GM19452 (cell line): ENCODE measurements around the gene JARID2.

ENCODE experiments used
- ATAC-seq: cut with Tn5 transposase; IDR thresholded peaks from one replicate; pipeline ENCODE4 v1.9.1; 2021; ENCODE audit not compliant: unreplicated experiment

The JARID2 gene

DNA sequence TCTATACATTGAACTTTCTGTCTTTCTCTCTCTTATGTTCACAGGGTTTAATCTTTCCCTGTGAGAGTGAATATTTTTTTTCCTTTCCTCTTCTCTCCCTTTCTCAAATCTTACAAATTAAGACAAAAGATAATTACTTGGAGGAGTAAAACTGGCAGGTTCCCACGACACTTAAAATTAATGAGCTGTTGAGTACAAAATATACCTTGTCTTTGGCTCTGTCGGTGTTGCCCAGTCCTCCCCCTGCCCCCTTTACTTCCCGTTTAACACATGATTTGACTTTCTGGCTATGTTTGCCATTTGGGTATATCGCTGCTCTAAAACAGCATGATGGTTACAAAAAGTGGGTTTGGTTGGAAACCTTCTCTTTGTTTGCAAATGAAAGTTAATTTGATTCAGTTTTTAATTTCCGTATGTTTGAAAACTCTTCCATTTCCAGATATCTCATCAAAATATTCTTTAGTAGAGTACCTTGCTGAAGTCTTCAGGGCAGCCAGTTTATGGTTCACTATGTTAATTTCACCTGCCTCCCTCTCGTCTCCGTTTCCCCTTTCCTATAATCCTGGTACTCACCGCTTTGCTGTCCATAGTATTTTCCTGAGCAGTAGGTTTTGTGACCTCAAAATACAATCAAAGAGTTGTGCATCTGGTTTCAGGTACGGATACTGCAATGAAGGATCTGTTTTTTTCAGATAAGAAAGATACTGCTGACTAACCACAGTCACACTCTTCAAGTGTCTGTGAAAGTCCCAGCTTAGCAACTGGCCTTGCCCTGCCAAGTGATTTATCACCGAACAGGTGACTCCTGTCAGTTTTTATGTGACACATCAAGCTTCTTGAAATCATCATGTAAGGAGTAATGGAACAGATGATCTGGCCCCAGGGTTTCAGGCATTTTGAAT lies 235.8 kb downstream of the JARID2 start:
- ATAC-seq: no peak

DNA sequence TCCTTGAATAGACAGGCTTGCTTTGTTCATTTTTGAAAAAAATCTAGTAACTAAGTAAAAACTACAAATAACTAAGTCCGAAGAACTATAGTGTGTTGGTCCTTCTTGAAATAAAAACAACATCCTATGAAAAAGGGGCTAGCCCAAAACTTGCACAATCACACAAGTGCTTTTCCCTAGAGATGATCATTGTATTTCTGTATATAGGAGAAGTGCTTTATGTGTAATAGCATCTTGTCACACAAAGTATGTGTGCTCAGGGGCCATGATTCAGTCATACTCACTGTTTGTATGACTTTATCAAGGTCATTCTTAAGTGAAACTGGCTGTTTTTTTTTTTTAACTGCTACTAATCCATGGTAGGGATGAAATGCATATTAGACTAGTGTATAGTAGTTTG lies 237.2 kb downstream of the JARID2 start:
- ATAC-seq: no peak

DNA sequence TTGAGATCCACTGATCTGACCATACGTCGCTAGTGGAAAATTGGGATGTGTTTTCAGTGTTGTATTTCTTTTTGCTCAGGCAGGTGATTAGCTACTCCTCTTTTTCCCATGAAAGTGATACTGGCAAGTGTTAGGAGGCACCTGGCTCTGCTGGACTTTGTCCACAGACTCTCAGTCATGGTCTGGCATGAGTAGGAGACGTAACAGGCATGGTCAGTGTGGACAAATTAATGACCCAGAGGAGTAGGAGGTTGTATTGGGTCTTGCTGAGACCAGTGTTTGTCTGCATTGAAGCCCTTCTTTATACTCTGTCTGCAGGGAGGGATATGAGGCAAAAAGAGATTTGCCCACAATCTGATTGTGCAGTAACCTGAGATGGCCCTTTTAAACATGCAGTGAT lies 238.3 kb downstream of the JARID2 start:
- no peak for ATAC-seq

DNA sequence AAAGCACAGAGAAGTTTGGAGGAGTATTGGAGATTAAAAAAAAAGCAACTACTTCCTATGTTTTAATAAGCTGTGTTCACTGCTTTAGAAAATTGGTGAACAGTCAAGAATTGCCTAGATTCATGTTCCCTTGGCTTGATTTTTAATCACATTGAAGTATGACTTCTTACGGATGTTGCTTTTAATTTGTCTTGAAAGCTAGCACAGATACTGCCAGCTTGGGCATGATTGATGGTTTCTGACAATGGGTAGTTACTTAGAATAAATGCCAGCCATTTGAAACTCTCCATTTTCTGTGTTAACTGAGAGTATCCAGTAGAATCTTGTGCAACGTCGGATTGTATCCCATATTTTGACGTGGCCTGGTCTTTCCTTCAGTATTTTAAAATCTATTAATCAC lies 239.0 kb downstream of the JARID2 start:
- ATAC-seq: no peak

DNA sequence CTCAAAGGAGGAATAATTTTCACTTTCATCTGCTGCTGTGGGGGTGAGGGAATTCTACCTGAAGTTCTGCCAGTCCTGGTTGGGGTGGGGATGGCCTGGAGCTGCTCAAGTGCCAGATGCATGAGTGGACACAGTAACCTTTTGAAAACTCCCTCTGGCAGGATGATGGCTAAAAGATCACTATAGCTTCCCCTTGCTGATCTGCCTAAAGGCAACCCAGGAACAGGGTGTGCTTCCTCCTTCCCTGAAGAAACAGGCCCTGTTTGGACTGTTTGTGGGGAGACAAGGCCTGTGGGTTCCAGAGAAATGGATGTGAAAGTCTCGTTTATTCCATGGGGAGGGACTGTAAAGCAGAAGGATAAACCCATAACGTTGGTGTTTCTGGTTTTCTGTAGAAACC lies 240.1 kb downstream of the JARID2 start:
- ATAC-seq: no peak

DNA sequence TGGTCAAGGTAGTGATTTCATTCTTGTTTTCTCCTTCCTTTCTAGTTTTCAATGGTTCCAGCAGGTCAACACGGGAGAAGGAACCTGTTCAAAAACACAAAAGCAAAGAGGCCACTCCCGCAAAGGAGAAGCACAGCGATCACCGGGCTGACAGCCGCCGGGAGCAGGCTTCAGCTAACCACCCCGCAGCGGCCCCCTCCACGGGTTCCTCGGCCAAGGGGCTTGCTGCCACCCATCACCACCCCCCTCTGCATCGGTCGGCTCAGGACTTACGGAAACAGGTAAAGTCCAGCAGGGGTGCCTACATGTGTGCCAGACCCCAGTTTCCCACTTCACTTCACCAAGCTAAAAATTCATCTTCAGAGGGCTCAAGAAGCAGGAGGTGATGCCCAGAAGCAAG lies 241.4 kb downstream of the JARID2 start:
- no peak for ATAC-seq

DNA sequence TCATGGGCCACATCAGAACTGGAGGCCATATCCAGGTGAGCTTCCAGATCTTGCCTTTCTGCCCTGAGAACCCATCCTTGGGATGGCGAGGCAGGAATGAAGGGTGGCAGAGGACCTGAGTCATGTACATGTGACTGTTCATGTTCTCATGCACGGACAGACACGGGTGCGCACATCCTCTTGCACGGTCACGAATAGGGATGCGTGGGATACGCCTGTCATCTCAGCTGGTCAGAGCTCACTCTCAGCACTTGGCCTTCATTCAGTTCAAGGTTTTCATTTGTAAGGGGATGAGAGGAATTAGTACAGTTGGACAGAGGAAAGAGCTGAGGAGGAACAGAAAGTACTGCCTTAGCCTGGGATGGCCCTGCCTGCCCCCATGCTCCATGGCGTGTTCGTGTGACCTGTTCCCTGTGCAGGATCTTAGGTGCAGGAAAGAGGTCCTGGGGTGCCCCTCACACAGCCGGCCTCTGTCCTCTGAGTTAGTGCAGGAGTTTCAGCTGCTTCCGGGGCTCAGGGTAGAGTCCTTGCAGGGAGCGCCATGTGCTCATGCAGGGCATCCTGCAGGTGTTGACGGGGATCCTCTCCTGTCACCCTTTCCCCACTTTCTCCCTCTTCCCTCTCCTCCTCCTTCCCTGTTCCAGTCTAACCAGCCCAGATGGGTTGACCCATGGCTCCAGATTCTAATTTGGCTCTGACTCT lies 243.5 kb downstream of the JARID2 start:
- ATAC-seq: no peak

DNA sequence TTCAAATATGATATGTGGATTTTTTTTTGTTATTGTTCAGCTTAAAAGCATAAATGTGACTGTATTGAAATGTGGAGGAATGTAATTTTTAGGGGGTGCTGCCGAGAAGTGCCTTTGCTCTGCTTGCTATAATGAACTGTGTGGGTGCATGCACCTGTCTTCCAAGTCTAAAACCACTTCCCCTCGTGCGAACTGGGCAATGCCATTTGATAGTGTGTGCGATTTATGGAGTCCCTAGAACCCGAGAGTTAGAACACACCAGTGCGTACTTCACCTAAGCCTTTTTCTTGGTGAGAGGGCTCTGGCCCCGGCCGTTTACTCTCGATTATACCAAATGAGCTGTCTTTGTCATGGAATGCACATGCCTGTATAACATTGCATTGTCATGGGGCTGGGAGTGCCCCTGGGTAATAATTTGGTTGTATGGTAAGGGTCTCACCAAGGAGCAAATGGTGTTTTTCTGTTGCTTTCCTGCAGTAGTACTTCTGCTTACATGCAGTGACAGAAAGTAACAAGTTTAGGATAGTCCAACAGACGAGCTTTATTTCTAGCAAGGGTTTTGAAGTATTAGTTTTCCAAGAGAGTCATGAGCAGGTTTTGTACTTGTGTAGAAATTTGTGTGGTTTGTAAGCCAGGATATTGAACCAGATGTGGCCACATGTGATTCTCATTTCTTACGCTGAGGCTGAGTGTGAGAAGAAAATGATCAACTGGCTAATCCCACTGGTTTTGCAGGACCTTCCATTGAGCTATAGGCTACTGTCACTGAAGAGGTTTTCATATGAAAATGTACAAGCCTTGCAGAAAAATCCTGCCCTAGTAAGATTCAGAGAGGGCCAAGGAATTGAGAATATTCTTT lies 244.6 kb downstream of the JARID2 start:
- no peak for ATAC-seq

DNA sequence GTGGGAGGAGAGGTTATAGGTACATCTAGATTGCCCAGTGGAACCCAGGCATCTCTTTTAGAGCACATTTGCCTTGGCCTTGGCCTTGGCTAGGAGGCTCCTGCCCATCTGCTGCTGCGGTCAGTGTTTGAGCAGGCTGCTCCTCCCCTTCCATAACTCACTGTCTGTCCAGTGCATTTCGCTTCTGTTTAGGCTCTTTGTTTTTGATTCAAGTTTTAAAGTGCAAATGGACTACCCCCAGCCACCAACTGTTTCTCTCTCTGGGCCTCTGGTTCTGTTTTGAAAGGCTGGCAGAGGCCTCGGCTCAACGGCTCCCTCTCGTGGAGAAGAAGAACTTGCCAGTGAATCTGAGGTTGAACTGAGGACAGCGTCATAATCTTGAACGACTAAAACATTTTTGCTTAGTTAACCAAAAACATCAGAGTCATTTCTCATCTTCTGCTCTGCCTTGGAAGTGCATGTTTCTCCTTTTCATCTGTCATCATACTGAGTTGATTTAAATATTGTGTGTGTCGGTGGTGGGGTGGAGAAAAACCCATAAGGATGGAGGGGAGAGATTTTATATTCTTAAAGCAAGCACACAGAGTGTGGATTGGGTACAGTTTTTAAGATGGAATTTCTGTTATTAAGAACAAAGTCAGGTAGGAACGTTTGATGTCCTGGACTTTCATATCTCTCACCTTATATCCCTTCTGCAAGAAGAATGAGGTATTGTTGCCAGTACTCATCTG lies 245.6 kb downstream of the JARID2 start:
- no peak for ATAC-seq

DNA sequence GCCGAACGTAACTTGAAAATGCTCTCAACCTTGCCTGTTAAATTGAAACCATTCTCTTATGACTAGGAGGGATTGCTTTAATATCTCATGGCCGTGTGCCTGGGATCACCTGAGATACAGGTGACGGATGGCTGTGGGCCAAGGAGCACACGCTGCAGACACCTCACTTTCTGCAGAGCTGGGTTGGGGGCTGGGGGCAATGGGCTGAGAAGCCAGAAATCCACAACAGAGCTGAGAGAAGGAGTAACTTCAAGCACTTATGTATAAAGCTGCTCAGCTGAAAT lies 246.1 kb downstream of the JARID2 start:
- ATAC-seq: no peak

DNA sequence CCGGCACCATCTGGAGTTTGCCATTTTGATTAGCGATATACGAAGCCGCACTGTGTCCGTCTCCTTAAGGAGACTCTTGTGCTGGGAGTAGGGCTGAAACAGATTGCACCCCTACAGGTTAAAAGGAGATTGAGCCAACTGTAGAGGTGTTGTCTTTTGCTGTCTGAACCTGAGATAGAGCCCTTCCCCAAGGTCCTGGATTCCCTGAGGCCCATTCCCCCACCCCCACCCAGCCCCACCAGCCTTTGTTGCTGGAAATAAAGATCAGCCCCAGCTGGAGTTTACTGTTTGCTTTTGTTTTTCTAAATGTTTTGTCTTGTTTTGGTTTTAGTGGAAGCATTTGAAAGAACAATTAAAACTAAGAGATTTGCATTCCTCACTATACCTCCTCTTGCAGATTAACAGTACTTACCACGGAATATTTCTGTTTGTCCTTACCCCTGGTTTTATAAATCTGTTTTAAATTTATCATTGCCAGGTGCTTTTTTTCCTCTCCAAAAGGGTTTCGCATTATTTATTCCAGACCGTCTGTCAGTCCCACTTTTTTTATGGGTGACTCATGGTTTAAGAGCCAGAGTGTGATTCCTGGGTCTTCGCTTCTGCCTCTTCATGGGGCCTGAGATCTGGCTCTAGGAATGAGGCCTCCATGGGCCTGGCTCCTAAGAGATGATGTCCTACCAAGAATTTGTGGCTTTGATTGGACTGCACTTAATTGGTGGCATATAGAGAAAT lies 247.7 kb downstream of the JARID2 start:
- ATAC-seq: no peak

DNA sequence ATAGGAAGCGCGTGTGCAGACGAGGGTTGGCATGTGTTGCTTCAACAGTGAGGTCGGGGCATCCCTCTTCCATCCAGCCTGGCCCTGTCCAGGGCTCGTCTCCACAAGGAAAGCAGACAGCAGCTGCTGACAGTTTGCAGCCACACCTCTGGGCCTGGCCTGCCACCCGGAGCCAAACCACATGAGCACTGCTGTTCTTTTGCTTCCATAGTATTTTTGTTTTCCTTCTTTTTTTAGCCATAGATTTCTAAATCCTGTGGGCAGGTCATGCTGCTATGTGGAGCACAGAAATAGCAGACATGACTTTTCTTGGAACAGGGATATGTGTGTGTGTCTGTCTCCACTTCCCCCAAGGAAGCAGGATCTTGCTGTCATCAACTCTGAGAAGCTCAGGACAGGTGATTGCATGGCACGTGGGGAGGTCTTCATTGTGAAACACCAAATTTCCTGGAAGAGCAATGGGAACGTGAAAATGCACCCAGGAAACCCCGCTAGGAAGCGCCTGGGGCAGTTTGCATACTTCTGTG lies 249.6 kb downstream of the JARID2 start:
- no peak for ATAC-seq

DNA sequence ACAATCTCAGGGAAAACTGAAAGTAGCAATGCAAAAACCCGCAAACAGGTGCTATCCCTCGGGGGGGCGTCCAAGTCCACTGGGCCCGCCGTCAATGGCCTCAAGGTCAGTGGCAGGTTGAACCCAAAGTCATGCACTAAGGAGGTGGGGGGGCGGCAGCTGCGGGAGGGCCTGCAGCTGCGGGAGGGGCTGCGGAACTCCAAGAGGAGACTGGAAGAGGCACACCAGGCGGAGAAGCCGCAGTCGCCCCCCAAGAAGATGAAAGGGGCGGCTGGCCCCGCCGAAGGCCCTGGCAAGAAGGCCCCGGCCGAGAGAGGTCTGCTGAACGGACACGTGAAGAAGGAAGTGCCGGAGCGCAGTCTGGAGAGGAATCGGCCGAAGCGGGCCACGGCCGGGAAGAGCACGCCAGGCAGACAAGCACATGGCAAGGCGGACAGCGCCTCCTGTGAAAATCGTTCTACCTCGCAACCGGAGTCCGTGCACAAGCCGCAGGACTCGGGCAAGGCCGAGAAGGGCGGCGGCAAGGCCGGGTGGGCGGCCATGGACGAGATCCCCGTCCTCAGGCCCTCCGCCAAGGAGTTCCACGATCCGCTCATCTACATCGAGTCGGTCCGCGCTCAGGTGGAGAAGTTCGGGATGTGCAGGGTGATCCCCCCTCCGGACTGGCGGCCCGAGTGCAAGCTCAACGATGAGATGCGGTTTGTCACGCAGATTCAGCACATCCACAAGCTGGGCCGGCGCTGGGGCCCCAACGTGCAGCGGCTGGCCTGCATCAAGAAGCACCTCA lies 250.7 kb downstream of the JARID2 start:
- ATAC-seq: no peak

DNA sequence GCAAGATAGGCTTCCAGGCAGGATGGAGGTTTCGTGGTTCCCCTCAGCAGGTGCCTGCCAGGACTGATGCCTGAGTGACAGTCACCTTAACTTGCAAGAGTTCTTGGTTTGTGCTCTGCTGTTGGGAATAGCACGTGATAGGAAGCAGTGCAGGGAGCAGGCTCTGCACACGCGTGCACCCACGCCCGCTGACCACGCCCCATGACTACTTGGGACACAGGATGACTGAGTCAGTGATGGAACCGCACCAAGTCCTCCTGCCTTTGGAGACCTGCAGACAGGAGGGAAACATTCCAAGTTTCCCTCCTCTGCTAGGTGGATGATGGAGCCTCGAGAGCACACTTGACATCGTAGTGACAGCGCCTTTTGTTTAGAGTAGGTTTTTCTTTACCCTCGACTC lies 252.8 kb downstream of the JARID2 start:
- ATAC-seq: no peak

DNA sequence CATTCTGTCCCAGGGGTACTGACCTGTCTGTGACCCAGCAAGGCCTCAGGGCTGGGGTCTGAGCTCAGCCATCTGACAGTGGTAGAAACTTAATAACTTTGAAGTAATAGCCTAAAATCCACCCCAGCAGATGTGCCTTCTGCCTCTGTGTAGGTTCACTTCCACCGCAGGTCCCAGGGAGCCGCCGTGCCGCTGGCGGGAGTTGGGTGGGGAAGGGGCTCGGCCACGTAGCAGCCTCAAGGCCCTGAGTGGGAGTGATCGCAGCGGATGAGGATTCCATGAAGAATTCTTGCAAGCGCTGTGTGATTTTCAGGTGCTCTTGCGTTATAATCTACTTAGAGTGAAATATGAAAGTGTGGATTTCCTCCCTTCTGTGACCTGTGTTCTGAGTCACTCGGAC lies 253.3 kb downstream of the JARID2 start:
- no peak for ATAC-seq

DNA sequence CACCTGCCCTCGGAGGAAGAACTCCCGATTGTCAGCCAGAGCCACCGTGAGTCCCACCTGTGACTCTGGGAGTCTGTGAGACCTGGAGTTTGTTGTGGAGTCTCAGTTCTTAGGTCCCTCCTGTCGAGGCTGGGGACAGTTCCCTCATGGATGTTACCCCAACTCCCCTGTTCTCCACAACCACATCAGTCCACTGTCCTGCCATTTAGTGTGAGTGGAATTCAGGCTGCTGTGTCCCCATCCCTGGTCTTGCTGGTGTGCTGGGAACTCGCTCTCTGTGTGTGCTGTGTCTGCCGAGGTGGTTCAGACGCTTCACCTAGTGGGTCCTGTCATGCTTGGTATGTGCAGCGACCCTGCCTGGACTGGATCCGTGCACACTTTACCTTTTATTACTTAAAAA lies 253.7 kb downstream of the JARID2 start:
- no peak for ATAC-seq

DNA sequence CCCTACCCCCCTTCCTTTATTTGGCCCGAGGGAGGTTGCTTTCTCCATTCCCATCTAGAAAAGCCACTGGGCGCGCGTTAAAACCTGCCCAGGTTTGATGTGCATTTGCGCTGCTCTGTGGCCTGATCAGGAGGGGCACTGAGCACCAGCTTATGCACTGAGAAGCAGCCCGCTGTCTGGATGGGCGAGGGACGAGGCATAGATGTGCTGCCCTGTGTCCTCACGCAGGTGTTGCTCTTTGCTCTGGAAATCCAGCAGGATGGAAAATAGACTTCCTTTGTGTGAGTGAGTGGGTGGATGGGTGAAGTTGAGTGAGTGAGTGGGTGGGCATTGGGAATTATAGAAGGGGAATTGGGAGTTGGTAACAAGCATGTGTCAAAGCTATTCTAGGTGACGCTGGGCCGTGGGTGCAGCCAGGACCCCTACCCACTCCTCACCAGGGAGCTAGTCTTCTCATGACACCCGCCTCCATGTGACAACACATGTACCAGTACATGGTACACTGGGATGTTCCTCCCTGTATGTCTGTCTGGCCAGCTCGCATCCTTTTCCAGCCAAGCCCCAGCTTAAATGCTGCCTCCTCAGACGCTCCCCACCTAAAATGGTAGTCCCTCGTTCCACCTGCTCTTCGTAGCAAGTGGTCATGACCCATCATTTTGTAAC lies 254.3 kb downstream of the JARID2 start:
- ATAC-seq: no peak

DNA sequence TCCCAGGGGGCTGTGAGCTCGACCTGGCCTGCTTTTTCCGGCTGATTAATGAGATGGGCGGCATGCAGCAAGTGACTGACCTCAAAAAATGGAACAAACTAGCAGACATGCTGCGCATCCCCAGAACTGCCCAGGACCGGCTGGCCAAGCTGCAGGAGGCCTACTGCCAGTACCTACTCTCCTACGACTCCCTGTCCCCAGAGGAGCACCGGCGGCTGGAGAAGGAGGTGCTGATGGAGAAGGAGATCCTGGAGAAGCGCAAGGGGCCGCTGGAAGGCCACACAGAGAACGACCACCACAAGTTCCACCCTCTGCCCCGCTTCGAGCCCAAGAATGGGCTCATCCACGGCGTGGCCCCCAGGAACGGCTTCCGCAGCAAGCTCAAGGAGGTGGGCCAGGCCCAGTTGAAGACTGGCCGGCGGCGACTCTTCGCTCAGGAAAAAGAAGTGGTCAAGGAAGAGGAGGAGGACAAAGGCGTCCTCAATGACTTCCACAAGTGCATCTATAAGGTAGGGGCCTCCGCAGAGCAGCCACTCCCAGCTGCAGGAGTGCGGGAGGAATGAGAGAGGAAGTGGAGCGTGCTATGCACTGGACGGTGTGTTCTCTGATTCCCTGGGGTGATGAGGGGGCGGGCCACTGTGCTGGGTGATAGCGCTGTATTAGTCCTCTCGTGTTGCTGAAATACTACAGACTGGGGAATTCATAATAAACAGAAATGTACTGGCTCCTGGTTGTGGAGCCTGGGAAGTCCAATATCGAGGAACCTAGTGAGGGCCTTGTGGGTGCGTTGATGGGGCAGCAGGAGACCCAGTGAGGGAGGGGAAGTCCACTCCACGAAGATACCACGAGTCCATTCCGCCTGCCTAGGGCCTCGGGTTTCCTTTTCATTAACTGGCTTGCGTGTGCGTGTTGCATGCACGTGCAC lies 255.3 kb downstream of the JARID2 start:
- ATAC-seq: no peak
